Body of pancreas (tissue), 4 donors: ENCODE data around the gene SH2B2.
"Not testable (repeated sequence)": the region's sequence is repeated elsewhere in the genome, so short reads cannot be mapped to it uniquely, and the experiment has no call there.

ENCODE experiments used
- CTCF ChIP-seq, 7 experiments: fragments of 450-650 bp in 4 of 7; fragments of 200-600 bp in 3 of 7; sonication (generic) in 3 of 7; IDR thresholded peaks; one replicate each; pipeline ENCODE4 v1.5.1; 2016 to 2019; ENCODE audit warnings: antibody characterized with exemption in 7 of 7
- POLR2A ChIP-seq, 3 donors: fragments of 450-650 bp; IDR thresholded peaks; one replicate each; pipeline ENCODE4 v1.6.1; 2016; ENCODE audit warnings: antibody characterized with exemption in 3 of 3, mild to moderate bottlenecking in 2 of 3

GRCh38 chr7:102301367-102301766, 14.7 kb downstream of the SH2B2 start:
- TF ChIP-seq CTCF, POLR2A (IDR thresholded peaks at IDR 0.05): not testable (repeated sequence)
